ENCODE measurements around the gene CHST6.
"Not testable (repeated sequence)": the region's sequence is repeated elsewhere in the genome, so short reads cannot be mapped to it uniquely, and the experiment has no call there.

Gene CHST6

DNA sequence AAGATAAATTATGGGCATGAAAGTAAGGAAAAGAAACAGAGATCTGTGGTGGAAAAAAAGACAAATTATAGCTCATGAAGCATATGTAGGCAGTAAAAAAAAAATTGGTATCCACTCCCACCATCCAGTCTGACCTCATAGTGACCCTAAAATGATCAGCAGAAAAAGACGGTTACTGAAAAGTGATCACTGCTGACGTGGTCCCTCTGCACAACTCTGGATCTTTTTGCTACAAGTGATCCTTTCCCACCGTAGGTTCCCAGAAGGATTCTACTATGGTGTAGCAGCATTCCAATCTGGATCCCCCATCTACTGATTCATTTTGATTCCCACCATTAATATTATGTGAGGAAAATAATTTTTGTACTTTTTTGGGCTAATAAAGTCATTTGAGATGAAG lies 10.9 kb upstream of the CHST6 start:
- ATAC-seq (ENCODE audit: insufficient read depth, low read depth) (no peak), DNase-seq (no peak)
- no peak overlapping the region for H3K4me3 ChIP-seq (ENCODE audit: low read depth in 1 of 2, low read length in 2 of 2)
- H2AFZ ChIP-seq (ENCODE audit: low read depth, low read length) = no peak overlapping the region
- no peaks in the 10 kb centered on the region for H3K9me3 ChIP-seq (ENCODE audit: insufficient read depth, low read length, severe bottlenecking)
- H4K20me1 ChIP-seq (ENCODE audit: insufficient read depth, low read length) = no peaks in the 10 kb centered on the region
- H3K9ac ChIP-seq (ENCODE audit: low read depth, low read length) = no peak overlapping the region
- H3K27ac ChIP-seq (ENCODE audit: low read length) = no peak overlapping the region
- no peak overlapping the region for H3K4me2 ChIP-seq (ENCODE audit: insufficient read depth, low read length)
- TF ChIP-seq, protein P1, sequence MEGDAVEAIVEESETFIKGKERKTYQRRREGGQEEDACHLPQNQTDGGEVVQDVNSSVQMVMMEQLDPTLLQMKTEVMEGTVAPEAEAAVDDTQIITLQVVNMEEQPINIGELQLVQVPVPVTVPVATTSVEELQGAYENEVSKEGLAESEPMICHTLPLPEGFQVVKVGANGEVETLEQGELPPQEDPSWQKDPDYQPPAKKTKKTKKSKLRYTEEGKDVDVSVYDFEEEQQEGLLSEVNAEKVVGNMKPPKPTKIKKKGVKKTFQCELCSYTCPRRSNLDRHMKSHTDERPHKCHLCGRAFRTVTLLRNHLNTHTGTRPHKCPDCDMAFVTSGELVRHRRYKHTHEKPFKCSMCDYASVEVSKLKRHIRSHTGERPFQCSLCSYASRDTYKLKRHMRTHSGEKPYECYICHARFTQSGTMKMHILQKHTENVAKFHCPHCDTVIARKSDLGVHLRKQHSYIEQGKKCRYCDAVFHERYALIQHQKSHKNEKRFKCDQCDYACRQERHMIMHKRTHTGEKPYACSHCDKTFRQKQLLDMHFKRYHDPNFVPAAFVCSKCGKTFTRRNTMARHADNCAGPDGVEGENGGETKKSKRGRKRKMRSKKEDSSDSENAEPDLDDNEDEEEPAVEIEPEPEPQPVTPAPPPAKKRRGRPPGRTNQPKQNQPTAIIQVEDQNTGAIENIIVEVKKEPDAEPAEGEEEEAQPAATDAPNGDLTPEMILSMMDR (IDR thresholded peaks at IDR 0.05; ENCODE audit: borderline replicate concordance, extremely low read depth, low read length, poor library complexity, severe bottlenecking) = no peak
- TF ChIP-seq EZH2 (IDR thresholded peaks at IDR 0.05; ENCODE audit: borderline replicate concordance, low read depth, low read length, severe bottlenecking) = no peak
- no peaks in the 10 kb centered on the region for H3K4me1 ChIP-seq (ENCODE audit: insufficient read depth, low read length)
- H3K79me2 ChIP-seq (ENCODE audit: insufficient read depth, low read length) = no peaks in the 10 kb centered on the region
- H3K27me3 ChIP-seq (ENCODE audit: insufficient read depth, low read length, poor library complexity) = no peaks in the 10 kb centered on the region
- no peaks in the 10 kb centered on the region for H3K36me3 ChIP-seq (ENCODE audit: insufficient read depth, low read length)

DNA sequence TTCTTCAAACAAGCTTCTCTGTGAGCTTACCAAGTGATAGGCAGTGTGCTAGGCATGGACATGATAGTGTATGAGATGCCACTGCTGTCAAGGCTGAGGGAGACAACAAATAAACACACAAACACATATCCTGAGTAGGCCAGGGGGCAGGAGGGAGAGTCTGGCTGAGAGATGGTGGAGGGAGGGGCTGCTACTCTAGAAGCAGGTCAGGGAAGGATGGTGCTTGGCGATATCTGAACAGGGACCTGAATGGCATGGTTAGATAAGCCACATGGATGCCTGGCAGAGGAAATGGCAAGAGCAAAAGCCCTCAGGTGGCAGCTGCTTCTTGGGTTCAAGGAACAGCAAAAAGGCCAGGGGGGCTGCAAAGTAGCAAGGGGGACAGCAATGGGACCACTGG lies 8.6 kb upstream of the CHST6 start:
- no peak for ATAC-seq (ENCODE audit: insufficient read depth, low read depth)
- Histone ChIP-seq H2AFZ (ENCODE audit: low read depth, low read length) (no peak overlapping the region), H3K4me1 (ENCODE audit: insufficient read depth, low read length) (no peaks in the 10 kb centered on the region), H3K9ac (ENCODE audit: low read depth, low read length) (no peak overlapping the region), H3K79me2 (ENCODE audit: insufficient read depth, low read length) (no peaks in the 10 kb centered on the region), H3K4me3 (ENCODE audit: low read depth in 1 of 2, low read length in 2 of 2) (no peak overlapping the region), H3K9me3 (ENCODE audit: insufficient read depth, low read length, severe bottlenecking) (no peaks in the 10 kb centered on the region), H3K36me3 (ENCODE audit: insufficient read depth, low read length) (no peaks in the 10 kb centered on the region), H3K27me3 (ENCODE audit: insufficient read depth, low read length, poor library complexity) (no peaks in the 10 kb centered on the region), H4K20me1 (ENCODE audit: insufficient read depth, low read length) (no peaks in the 10 kb centered on the region), H3K27ac (ENCODE audit: low read length) (no peak overlapping the region), H3K4me2 (ENCODE audit: insufficient read depth, low read length) (no peak overlapping the region)
- TF ChIP-seq, protein P1 (IDR thresholded peaks at IDR 0.05; ENCODE audit: borderline replicate concordance, extremely low read depth, low read length, poor library complexity, severe bottlenecking) = no peak
- TF ChIP-seq EZH2 (IDR thresholded peaks at IDR 0.05; ENCODE audit: borderline replicate concordance, low read depth, low read length, severe bottlenecking) = no peak
- DNase-seq = no peak

DNA sequence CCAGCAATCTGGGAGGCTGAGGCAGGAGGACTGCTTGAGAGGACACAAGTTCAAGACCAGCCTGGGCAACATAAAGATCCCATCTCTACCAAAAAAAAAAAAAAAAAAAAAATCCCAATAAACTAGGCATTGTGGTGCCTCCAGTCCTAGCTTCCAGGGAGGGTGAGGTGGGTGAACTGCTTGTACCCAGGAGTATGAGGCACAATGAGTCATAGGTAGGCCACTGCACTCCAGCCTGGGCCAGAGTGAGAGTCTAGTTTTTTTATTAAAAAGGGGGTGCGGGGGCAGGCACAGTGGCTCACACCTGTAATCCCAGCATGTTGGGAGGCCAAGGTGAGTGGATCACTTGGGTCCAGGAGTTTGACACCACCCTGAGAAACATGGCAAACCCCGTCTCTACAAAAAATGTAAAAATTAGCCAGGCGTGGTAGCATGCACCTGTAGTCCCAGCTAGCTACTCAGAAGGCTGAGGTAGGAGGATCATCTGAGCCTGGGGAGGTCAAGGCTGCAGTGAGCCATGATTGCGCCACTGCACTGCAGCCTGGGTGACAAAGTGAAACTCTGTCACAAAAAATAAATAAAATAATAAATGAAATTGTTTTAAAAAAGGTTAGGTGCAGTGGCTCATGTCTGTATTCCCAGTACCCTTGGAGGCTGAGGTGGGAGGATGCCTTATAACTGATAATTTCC lies 7.8 kb upstream of the CHST6 start:
- ATAC-seq (ENCODE audit: insufficient read depth, low read depth) (no peak), DNase-seq (no peak)
- H3K4me2 ChIP-seq (ENCODE audit: insufficient read depth, low read length) = no peak overlapping the region
- H3K79me2 ChIP-seq (ENCODE audit: insufficient read depth, low read length) = no peaks in the 10 kb centered on the region
- no peak overlapping the region for H2AFZ ChIP-seq (ENCODE audit: low read depth, low read length)
- no peaks in the 10 kb centered on the region for H4K20me1 ChIP-seq (ENCODE audit: insufficient read depth, low read length)
- TF ChIP-seq, protein P1 (IDR thresholded peaks at IDR 0.05; ENCODE audit: borderline replicate concordance, extremely low read depth, low read length, poor library complexity, severe bottlenecking) = no peak
- no peak for TF ChIP-seq EZH2 (IDR thresholded peaks at IDR 0.05; ENCODE audit: borderline replicate concordance, low read depth, low read length, severe bottlenecking)
- H3K9ac ChIP-seq (ENCODE audit: low read depth, low read length) = no peak overlapping the region
- no peak overlapping the region for H3K4me3 ChIP-seq (ENCODE audit: low read depth in 1 of 2, low read length in 2 of 2)
- H3K4me1 ChIP-seq (ENCODE audit: insufficient read depth, low read length) = no peaks in the 10 kb centered on the region
- no peak overlapping the region for H3K27ac ChIP-seq (ENCODE audit: low read length)
- no peaks in the 10 kb centered on the region for H3K27me3 ChIP-seq (ENCODE audit: insufficient read depth, low read length, poor library complexity)
- H3K36me3 ChIP-seq (ENCODE audit: insufficient read depth, low read length) = no peaks in the 10 kb centered on the region
- H3K9me3 ChIP-seq (ENCODE audit: insufficient read depth, low read length, severe bottlenecking) = no peaks in the 10 kb centered on the region

DNA sequence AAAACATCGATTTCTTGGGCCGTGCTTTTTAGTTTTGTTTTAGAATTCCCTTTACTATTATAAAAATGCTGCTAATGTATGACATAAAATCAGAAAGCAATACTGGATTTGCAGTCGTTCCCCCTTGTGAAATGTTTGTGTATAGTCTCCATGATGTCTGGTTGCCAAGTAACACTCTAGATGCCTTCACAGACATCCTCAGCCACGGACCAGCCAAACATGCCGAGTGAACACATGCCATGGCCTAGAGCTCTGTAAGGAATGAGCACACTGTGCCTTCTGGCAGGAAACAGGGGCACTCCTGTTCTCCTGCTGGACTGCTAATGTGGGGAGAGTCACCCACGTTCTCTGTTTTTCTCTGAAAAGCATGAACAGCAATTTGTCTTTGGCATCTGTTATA lies 6.6 kb upstream of the CHST6 start:
- H3K4me2 ChIP-seq (ENCODE audit: insufficient read depth, low read length); H4K20me1 ChIP-seq (ENCODE audit: insufficient read depth, low read length); H3K9ac ChIP-seq (ENCODE audit: low read depth, low read length); H3K27me3 ChIP-seq (ENCODE audit: insufficient read depth, low read length, poor library complexity); ATAC-seq (ENCODE audit: insufficient read depth, low read depth); H3K27ac ChIP-seq (ENCODE audit: low read length); DNase-seq; H3K4me1 ChIP-seq (ENCODE audit: insufficient read depth, low read length); H2AFZ ChIP-seq (ENCODE audit: low read depth, low read length); H3K4me3 ChIP-seq (ENCODE audit: low read depth in 1 of 2, low read length in 2 of 2); H3K36me3 ChIP-seq (ENCODE audit: insufficient read depth, low read length); H3K79me2 ChIP-seq (ENCODE audit: insufficient read depth, low read length); H3K9me3 ChIP-seq (ENCODE audit: insufficient read depth, low read length, severe bottlenecking): not testable (repeated sequence)

Measured in DND-41 (cell line).